H9 (cell line): ENCODE results near the gene FRMD1. TPM values are rescaled to one million over a fixed set of nuclear protein-coding genes. Genes with fewer than 3 reads are reported as not detected.

Source experiments
- DNase-seq: peaks from one replicate; pipeline ENCODE4 v3.0.0-alpha.2; 2017
- H2AFZ ChIP-seq: one replicate; pipeline ENCODE4 v1.6.1; 2013; ENCODE audit warnings: mild to moderate bottlenecking, low read length, control low read depth, moderate library complexity
- H2AK5ac ChIP-seq: 2 replicates; pipeline ENCODE4 v1.6.1; 2013; ENCODE audit warnings: low read length, control low read depth, mixed read lengths; ENCODE audit not compliant: insufficient read length
- H2BK120ac ChIP-seq: one replicate; pipeline ENCODE4 v1.6.1; 2013; ENCODE audit warnings: low read depth, mild to moderate bottlenecking, low read length, control low read depth, inconsistent platforms; ENCODE audit not compliant: poor library complexity, severe bottlenecking
- H2BK12ac ChIP-seq: 2 replicates; pipeline ENCODE4 v1.6.1; 2013; ENCODE audit warnings: low read length, control low read depth, mixed read lengths, low read depth; ENCODE audit not compliant: insufficient read length
- H2BK15ac ChIP-seq: 2 replicates; pipeline ENCODE4 v1.6.1; 2013; ENCODE audit warnings: low read depth, low read length, control low read depth
- H2BK20ac ChIP-seq: one replicate; pipeline ENCODE4 v1.6.1; 2013; ENCODE audit warnings: low read depth, mild to moderate bottlenecking, low read length, control low read depth, inconsistent platforms; ENCODE audit not compliant: poor library complexity, severe bottlenecking
- H2BK5ac ChIP-seq: 2 replicates; pipeline ENCODE4 v1.6.1; 2013; ENCODE audit warnings: low read length, control low read depth, mixed read lengths; ENCODE audit not compliant: insufficient read length
- H3K14ac ChIP-seq: 2 replicates; pipeline ENCODE4 v1.6.1; 2013; ENCODE audit warnings: low read length, control low read depth; ENCODE audit not compliant: insufficient read depth
- H3K18ac ChIP-seq: 2 replicates; pipeline ENCODE4 v1.6.1; 2013; ENCODE audit warnings: low read depth, mild to moderate bottlenecking, mixed read lengths, low read length, control low read depth; ENCODE audit not compliant: insufficient read length
- H3K23ac ChIP-seq: 2 replicates; pipeline ENCODE4 v1.6.1; 2013; ENCODE audit warnings: low read length, control low read depth, mixed read lengths, low read depth; ENCODE audit not compliant: insufficient read length
- H3K23me2 ChIP-seq: 2 replicates; pipeline ENCODE4 v1.6.1; 2013; ENCODE audit warnings: low read depth, mild to moderate bottlenecking, mixed read lengths, low read length, control low read depth; ENCODE audit not compliant: insufficient read length, poor library complexity, severe bottlenecking
- H3K27ac ChIP-seq: 2 replicates; pipeline ENCODE4 v1.5.1; 2013; ENCODE audit warnings: low read length, control low read depth, mixed read lengths, low read depth; ENCODE audit not compliant: insufficient read length
- H3K27me3 ChIP-seq: 2 replicates; pipeline ENCODE4 v1.6.1; 2013; ENCODE audit warnings: low read length, control low read depth, inconsistent platforms; ENCODE audit not compliant: insufficient read depth
- H3K4ac ChIP-seq: 2 replicates; pipeline ENCODE4 v1.6.1; 2013; ENCODE audit warnings: low read depth, mild to moderate bottlenecking, control low read depth, inconsistent platforms, low read length, moderate library complexity
- H3K4me1 ChIP-seq: 2 replicates; pipeline ENCODE4 v1.6.1; 2013; ENCODE audit warnings: low read length, control low read depth, inconsistent platforms; ENCODE audit not compliant: insufficient read depth
- H3K4me2 ChIP-seq: 2 replicates; pipeline ENCODE4 v1.6.1; 2013; ENCODE audit warnings: low read length, control low read depth, mixed read lengths; ENCODE audit not compliant: insufficient read length, insufficient read depth
- H3K56ac ChIP-seq: 2 replicates; pipeline ENCODE4 v1.6.1; 2013; ENCODE audit warnings: low read depth, mild to moderate bottlenecking, mixed read lengths, low read length, control low read depth; ENCODE audit not compliant: insufficient read length
- H3K79me1 ChIP-seq: 2 replicates; pipeline ENCODE4 v1.6.1; 2013; ENCODE audit warnings: low read depth, mild to moderate bottlenecking, moderate library complexity, low read length, control low read depth, inconsistent platforms; ENCODE audit not compliant: insufficient read depth, poor library complexity, severe bottlenecking
- H3K79me2 ChIP-seq: 2 replicates; pipeline ENCODE4 v1.6.1; 2013; ENCODE audit warnings: low read length, control low read depth, inconsistent platforms; ENCODE audit not compliant: insufficient read depth
- H3K9ac ChIP-seq: 2 replicates; pipeline ENCODE4 v1.6.1; 2013; ENCODE audit warnings: low read length, control low read depth, mixed read lengths; ENCODE audit not compliant: insufficient read length; ENCODE audit errors: extremely low read depth
- H3K9me3 ChIP-seq: one replicate; pipeline ENCODE4 v1.6.1; 2013; ENCODE audit warnings: low read depth, low read length, inconsistent platforms; ENCODE audit not compliant: control insufficient read depth
- H3T11ph ChIP-seq: one replicate; pipeline ENCODE4 v1.6.1; 2013; ENCODE audit warnings: mild to moderate bottlenecking, low read length, control low read depth, inconsistent platforms
- H4K20me1 ChIP-seq: one replicate; pipeline ENCODE4 v1.6.1; 2013; ENCODE audit not compliant: control insufficient read depth, insufficient read length, insufficient read depth
- H4K5ac ChIP-seq: 2 replicates; pipeline ENCODE4 v1.6.1; 2013; ENCODE audit warnings: low read depth, mild to moderate bottlenecking, mixed read lengths, low read length, control low read depth; ENCODE audit not compliant: insufficient read length
- H4K8ac ChIP-seq: replicated peaks from 2 replicates; pipeline ENCODE4 v1.6.1; 2013; ENCODE audit warnings: low read length, control low read depth, mixed read lengths, low read depth; ENCODE audit not compliant: insufficient read length
- H4K91ac ChIP-seq: 2 replicates; pipeline ENCODE4 v1.6.1; 2013; ENCODE audit warnings: low read depth, mild to moderate bottlenecking, moderate library complexity, mixed read lengths, low read length, control low read depth; ENCODE audit not compliant: insufficient read length
- H3K27ac Mint-ChIP-seq, 3 experiments: 2 replicates in 2 of 3; 3 replicates in 1 of 3; pipeline ENCODE4 v1.8.0; 2020 to 2021; ENCODE audit warnings: mixed read lengths in 3 of 3, mild to moderate bottlenecking in 1 of 3, moderate library complexity in 1 of 3
- H3K27me3 Mint-ChIP-seq: 2 replicates; pipeline ENCODE4 v1.8.0; 2021; ENCODE audit warnings: low read depth, mild to moderate bottlenecking, moderate library complexity, mixed read lengths
- H3K36me3 Mint-ChIP-seq, 3 experiments: 2 replicates in 2 of 3; 3 replicates in 1 of 3; pipeline ENCODE4 v1.8.0; 2020 to 2021; ENCODE audit warnings: low read depth in 3 of 3, mixed read lengths in 3 of 3; ENCODE audit not compliant: insufficient read depth in 1 of 3
- H3K4me1 Mint-ChIP-seq, 2 experiments: 2 replicates each; pipeline ENCODE4 v1.8.0; 2020; ENCODE audit warnings: mixed read lengths in 2 of 2
- H3K4me3 Mint-ChIP-seq, 2 experiments: 2 replicates in 1 of 2; 3 replicates in 1 of 2; pipeline ENCODE4 v1.8.0; 2020 to 2021; ENCODE audit warnings: mild to moderate bottlenecking in 2 of 2, mixed read lengths in 2 of 2, moderate library complexity in 1 of 2
- H3K9me3 Mint-ChIP-seq, 2 experiments: 2 replicates in 1 of 2; 3 replicates in 1 of 2; pipeline ENCODE4 v1.8.0; 2020; ENCODE audit warnings: mild to moderate bottlenecking in 2 of 2, mixed read lengths in 2 of 2, moderate library complexity in 1 of 2
- CTCF ChIP-seq: fragments of 200-600 bp; sonication (generic); conservative IDR thresholded peaks from 3 replicates; pipeline ENCODE4 v1.8.0; 2021; ENCODE audit warnings: antibody characterized with exemption, mild to moderate bottlenecking
- WGBS: extraction: QIAGEN DNeasy Blood & Tissue Kit; methylation state at CpG from one replicate; pipeline ENCODE4 v1.1.7; 2013; ENCODE audit warnings: missing lambda C conversion rate, low lambda C conversion rate, mixed read lengths; ENCODE audit not compliant: insufficient read length; ENCODE audit errors: extremely low coverage; 5-methylcytosine and 5-hydroxymethylcytosine counted together
- total RNA-seq: library from RNA; stranded (reverse); gene quantifications from 2 replicates; pipeline ENCODE4 v1.2.1, GENCODE V29; 2021

FRMD1 gene
- total RNA-seq, 1 experiment from 2014 or later: not detected

DNA sequence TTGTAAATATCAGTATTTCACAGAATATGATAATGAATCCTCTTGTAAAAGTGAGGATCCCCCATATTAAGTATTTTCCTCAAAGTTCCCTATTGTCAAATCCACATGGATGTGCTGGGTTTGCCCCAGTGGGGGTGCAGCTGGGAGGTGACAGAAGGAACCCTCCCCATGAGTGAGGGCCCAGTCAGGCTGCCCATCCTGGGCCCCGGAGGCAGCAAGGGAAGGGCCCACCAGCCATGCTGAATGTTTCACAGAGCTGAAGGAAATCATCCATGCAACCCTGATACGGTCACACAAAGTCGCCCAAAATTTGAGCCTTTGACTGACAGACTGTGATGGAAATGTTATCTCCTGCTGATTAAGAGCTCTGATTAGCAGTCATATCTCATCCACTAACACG lies 39.7 kb downstream of the FRMD1 start:
- H4K5ac ChIP-seq: no peak overlapping the region
- no peaks in the 10 kb centered on the region for H3K79me2 ChIP-seq
- no peak overlapping the region for H4K91ac ChIP-seq
- no peak overlapping the region for H3K4me2 ChIP-seq
- H3K4me3 Mint-ChIP-seq: no peak overlapping the region
- H3K79me1 ChIP-seq: no peaks in the 10 kb centered on the region
- H3K23ac ChIP-seq: no peak overlapping the region
- H3T11ph ChIP-seq: no peak overlapping the region
- no CpG with 5 or more reads among the region's 4 CpGs for WGBS
- no peak overlapping the region for H3K9ac ChIP-seq
- H2BK120ac ChIP-seq: no peak overlapping the region
- no peak overlapping the region for H3K27ac ChIP-seq
- H3K23me2 ChIP-seq: peaks cover 6% of the 10 kb centered on the region
- H3K9me3 Mint-ChIP-seq: peaks cover 52 to 62% of the 10 kb centered on the region in 2 experiments
- no peaks in the 10 kb centered on the region for H3K27me3 ChIP-seq
- no peak overlapping the region for H2BK20ac ChIP-seq
- H3K14ac ChIP-seq: no peak overlapping the region
- H2AK5ac ChIP-seq: no peak overlapping the region
- no peak overlapping the region for H3K27ac Mint-ChIP-seq
- H3K4me1 ChIP-seq: no peaks in the 10 kb centered on the region; the same call in 1 of the 2 replicates
- no peak overlapping the region for H3K18ac ChIP-seq
- no peak for DNase-seq
- H3K36me3 Mint-ChIP-seq: peaks cover 18 to 49% (median 31%) of the 10 kb centered on the region in 3 experiments
- no peak overlapping the region for H3K4ac ChIP-seq
- H2BK5ac ChIP-seq: no peak overlapping the region
- TF ChIP-seq CTCF: no peak
- no peak overlapping the region for H2BK12ac ChIP-seq
- H4K8ac ChIP-seq: no peak overlapping the region
- H2AFZ ChIP-seq: no peak overlapping the region
- no peak overlapping the region for H3K56ac ChIP-seq
- H4K20me1 ChIP-seq: no peaks in the 10 kb centered on the region
- H3K9me3 ChIP-seq: peaks cover 32% of the 10 kb centered on the region
- no peak overlapping the region for H2BK15ac ChIP-seq
- H3K4me1 Mint-ChIP-seq: peaks cover 25 to 26% of the 10 kb centered on the region in 2 experiments
- H3K27me3 Mint-ChIP-seq: peaks cover 32% of the 10 kb centered on the region
